ENCODE results near the gene TLCD3B.

The TLCD3B gene

DNA sequence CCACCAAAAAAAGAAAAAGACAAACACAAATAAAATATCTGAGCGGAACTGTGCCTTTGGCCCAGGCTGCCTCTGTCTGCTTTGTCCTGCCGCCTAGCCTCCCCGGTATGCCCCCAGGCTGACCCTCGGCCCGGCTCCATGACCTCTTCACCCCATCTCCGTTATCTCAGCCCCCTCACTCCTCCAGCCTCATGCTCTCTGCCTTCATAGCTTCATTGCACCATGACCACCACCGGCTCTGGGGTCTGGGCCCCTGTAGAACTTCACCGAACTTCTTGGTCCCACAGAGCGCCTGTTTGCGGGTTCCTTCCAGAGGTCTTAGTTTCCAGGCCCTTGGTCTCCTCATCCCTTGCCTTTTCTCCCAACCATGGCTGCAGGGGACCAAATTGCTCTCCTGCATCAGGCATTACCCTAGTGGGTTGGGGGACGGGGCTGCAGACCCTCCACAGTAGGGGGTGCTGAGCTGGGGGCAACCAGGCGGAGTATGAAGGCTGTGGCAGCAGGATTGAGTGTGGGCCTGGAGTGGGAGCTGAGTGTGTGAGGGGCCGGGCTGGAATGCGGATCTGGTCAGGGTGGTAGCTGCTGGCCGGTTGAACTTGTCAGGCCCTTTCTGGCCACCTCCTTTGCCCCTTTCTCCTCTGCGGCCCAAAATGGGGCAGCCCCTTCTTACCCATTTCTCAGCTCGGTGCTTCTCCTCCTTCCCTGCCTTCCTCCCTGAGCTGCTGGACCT, 42.6 kb downstream of the TLCD3B start:
- no peak for DNase-seq (ENCODE audit: low spot score)

DNA sequence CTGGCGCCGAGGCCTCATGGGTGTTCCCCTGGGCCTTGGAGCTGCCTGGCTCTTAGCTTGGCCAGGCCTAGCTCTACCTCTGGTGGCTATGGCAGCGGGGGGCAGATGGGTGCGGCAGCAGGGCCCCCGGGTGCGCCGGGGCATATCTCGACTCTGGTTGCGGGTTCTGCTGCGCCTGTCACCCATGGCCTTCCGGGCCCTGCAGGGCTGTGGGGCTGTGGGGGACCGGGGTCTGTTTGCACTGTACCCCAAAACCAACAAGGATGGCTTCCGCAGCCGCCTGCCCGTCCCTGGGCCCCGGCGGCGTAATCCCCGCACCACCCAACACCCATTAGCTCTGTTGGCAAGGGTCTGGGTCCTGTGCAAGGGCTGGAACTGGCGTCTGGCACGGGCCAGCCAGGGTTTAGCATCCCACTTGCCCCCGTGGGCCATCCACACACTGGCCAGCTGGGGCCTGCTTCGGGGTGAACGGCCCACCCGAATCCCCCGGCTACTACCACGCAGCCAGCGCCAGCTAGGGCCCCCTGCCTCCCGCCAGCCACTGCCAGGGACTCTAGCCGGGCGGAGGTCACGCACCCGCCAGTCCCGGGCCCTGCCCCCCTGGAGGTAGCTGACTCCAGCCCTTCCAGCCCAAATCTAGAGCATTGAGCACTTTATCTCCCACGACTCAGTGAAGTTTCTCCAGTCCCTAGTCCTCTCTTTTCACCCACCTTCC, 43.5 kb downstream of the TLCD3B start:
- DNase-seq (ENCODE audit: low spot score), result no peak

DNA sequence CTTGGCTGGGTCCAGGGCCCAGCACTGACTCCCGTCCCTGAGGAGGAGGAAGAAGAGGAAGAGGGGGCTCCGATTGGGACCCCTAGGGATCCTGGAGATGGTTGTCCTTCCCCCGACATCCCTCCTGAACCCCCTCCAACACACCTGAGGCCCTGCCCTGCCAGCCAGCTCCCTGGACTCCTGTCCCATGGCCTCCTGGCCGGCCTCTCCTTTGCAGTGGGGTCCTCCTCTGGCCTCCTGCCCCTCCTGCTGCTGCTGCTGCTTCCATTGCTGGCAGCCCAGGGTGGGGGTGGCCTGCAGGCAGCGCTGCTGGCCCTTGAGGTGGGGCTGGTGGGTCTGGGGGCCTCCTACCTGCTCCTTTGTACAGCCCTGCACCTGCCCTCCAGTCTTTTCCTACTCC, 44.1 kb downstream of the TLCD3B start:
- DNase-seq (ENCODE audit: low spot score), result no peak

DNA sequence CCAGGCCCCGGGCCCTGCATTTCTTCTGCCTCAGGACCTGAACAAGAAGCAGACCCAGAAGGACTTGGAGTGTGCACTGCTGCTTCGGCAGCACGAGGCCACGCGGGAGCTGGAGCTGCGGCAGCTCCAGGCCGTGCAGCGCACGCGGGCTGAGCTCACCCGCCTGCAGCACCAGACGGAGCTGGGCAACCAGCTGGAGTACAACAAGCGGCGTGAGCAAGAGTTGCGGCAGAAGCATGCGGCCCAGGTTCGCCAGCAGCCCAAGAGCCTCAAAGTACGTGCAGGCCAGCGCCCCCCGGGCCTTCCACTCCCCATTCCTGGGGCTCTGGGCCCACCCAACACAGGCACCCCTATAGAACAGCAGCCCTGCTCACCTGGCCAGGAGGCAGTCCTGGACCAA, 44.8 kb downstream of the TLCD3B start:
- no peak for DNase-seq (ENCODE audit: low spot score)

DNA sequence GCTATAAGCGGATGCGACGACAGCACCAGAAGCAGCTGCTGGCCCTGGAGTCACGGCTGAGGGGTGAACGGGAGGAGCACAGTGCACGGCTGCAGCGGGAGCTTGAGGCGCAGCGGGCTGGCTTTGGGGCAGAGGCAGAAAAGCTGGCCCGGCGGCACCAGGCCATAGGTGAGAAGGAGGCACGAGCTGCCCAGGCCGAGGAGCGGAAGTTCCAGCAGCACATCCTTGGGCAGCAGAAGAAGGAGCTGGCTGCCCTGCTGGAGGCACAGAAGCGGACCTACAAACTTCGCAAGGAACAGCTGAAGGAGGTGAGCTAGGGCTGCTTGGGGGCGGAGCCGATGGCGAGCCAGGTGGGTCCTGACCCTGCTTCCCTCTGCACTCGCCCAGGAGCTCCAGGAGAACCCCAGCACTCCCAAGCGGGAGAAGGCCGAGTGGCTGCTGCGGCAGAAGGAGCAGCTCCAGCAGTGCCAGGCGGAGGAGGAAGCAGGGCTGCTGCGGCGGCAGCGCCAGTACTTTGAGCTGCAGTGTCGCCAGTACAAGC, 45.7 kb downstream of the TLCD3B start:
- DNase-seq (ENCODE audit: low spot score), result no peak

DNA sequence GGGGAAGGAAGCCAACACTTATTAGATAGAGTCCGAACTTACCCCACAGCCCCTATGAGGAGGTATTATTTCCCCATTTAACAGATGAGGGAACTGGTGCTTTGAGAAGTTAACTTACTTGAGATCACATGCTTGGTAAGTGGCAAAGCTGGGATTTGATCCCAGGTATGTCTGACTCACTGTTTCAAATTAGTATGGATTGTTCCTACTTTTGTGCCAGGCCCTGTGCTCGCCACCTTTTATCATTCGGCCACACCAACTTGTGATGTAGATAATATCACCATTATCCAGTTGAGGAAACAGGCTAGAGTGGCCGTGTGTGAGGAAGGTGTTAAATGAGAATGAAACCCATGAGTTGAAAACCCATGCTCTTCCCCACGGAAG, 46.3 kb downstream of the TLCD3B start:
- DNase-seq (ENCODE audit: low spot score), result no peak

DNA sequence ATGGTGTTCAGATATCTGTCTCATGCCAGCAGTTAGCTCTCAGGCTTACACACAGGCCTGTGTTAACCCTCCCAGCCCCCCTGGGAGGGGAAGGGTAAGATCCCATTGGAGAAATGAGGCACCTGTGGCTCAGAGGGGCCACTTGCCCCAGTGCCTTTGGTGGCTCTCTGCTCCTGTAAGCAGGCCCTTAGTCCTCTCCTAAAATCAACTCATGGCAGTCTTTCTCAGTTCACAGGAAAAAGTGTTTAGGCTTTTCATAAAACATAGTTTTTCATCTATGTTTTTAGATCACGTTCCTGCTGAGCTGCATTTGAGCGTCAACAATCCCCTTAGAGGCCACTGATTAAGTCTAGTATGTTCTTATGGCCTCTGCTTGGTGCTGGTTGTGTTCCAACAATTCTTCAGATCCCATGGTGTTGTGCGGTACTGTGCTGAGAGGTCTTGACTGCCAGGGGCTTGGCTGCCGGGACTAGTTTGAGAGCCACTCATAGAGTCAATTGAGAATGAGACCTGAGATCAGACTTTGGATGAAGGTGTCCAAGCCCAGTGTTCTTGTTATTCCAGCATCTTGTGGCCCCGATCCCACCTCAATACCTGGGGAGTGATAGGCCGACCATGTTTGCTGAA, 46.8 kb downstream of the TLCD3B start:
- DNase-seq (ENCODE audit: low spot score), result no peak

DNA sequence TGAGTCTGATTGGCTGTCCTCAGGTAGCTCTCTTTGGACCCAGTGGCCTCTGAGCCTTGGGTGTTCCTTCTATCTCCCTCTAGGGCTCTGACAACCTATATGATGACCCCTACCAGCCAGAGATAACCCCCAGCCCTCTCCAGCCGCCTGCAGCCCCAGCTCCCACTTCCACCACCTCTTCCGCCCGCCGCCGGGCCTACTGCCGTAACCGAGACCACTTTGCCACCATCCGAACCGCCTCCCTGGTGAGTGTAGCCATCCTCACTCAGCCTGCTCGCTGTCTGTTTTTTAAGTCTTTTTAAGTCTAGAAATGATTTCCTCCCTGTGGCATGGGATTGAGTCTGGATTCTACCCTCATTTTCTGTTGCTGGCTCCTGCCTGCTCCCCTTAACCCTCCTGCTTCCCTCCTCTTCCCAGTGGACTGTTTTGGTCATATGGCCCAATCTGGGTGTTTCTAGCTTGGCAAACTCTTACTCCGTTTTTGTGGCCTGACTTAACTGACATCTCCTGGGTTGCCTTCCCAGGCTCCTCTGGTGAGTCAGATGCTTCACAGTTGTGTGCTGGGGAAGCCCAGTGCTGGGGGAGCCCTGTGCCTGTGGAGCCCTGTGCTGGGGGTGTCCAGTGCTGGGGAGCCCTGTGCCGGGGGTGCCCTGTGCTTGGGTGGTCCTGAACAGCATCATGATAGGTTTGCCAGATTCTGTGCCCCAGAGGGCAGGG, 47.5 kb downstream of the TLCD3B start:
- no peak for DNase-seq (ENCODE audit: low spot score)

DNA sequence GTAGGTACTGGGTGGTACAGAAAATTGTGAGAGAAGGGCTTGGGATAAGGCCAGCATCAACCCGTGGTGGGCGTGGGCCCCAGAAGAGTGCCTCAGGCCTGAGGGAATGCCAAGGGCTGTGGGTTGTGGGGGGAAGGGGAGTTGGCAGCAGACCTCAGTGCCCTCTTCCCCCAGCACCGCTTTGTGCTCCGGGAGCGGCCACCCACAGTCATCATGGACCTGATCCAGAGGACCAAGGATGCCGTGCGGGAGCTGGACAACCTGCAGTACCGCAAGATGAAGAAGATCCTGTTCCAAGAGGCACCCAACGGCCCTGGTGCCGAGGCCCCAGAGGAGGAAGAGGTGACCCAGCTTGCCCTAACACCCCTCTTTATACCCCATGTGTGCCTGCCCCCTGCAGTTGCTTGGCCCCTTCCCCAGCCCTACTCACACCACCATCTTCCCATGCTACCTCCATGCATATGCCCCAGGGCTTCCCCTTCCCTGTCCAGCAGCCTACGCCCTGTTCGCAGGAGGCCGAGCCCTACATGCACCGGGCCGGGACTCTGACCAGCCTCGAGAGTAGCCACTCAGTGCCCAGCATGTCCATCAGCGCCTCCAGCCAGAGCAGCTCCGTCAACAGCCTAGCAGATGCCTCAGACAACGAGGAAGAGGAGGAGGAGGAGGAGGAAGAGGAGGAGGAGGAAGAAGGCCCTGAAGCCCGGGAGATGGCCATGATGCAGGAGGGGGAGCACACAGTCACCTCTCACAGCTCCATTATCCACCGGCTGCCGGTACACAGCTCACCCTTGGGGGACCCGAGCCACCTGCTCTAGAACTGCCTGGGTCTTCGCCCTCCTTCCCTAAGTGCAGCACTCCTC, 48.3 kb downstream of the TLCD3B start:
- DNase-seq (ENCODE audit: low spot score), result no peak

DNA sequence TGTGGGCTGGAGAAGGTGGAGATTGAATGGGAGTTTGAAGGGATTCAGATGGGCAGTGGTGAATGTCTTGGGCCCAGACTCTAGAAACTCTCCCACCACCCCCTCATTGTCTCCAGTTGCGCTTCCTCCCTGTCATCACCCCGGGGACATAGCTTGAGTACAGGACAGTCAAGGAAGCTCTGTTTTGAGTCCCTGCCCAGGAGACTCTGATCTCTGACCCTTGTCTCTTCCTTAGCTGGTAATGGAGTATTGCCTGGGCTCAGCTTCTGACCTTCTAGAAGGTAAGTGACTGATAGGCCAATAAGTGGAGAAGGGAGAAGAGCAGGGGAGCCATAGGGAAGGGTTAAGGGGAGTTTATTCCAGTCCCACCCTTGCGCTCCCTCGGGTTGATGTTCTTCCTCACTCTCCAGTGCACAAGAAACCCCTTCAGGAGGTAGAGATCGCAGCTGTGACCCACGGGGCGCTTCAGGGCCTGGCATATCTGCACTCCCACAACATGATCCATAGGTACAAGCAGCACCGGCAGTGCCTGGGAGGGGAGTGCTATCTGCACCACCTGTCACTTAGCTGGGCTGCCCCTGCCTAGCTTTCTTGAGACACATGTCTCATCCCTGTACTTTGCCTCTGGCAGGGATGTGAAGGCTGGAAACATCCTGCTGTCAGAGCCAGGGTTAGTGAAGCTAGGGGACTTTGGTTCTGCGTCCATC, 52.4 kb downstream of the TLCD3B start:
- DNase-seq (ENCODE audit: low spot score), result no peak

DNA sequence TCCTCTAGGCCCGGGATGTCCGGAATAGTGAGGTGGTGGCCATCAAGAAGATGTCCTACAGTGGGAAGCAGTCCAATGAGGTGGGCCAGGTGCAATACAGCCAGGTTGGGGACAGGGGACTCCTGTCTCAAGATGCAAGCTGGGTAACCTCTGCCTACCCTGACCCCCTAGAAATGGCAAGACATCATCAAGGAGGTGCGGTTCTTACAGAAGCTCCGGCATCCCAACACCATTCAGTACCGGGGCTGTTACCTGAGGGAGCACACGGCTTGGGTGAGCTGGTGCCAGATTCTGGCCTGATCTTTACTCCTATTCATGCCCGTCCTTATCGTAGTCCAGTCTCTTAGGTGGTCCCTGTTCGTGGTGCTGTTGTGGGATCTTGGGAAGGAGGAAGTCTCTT, 53.0 kb downstream of the TLCD3B start:
- no peak for DNase-seq (ENCODE audit: low spot score)

DNA sequence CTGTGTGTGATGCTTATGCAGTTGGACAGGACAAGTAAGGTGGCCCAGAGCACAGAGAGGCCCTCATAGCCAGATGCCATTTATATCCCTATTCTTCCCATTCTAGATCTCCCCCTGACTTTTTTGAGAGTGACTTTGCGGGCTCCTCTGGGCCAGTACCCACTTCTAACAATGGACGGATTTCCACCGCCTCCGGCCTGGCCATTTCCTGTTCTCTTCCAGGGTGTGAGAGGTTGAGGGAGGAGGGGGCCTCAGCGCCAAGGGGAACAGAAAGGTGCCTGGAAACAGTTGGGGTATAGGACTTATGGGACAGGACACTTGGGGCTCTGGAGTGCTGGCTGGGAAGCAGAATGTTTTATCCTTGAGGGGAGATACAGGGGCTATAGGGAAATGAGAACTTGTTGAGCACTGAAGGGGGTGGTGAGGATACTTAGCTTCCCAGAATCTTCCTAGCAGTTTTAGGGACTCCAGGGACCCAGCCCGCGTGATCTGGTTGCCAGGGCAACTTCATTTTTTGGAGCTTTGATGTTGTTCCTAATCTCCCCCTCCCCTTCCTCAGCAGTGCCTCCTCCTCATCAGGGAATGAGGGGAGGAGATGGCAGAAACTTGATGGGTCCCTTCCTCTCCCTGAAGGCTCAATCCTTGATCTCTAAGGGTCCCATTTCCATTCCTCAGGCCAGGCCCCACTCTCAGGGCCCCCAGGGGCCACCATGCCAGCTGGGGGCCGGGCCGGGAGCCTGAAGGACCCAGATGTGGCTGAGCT, 53.8 kb downstream of the TLCD3B start:
- DNase-seq (ENCODE audit: low spot score), result no peak

DNA sequence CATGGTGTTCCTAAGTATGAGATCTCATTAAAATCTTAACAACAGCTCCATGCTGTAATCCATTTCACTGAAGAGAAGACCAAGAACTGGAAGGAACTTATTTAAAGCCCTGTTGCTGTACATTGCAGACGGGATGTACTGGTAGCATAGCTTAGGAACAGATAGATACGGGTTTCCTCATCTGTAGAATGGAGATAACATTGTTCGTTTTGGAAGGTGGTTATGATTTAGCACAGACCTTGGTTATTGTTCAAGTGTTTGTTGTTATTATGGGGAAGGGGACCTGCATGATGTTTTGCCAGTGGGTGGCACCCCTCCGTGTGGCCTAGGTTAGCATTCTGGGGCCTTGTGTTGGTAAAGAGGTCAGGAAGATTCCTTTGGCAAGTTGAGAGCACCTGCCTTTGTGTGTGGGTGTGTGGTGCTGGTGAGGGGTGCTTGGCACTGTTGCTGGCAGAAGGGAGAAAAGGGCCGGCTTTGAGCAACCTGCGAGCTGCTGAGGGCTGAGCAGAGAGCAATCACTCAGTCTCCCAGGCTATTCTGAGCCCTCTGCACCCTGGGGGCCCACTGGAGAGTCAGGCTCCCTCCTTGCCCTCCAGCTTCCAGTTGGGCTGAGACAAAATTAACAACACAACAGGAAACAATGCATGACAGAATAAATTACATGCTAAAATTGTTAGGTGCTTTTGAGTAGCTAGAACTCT, 55.1 kb downstream of the TLCD3B start:
- no peak for DNase-seq (ENCODE audit: low spot score)

DNA sequence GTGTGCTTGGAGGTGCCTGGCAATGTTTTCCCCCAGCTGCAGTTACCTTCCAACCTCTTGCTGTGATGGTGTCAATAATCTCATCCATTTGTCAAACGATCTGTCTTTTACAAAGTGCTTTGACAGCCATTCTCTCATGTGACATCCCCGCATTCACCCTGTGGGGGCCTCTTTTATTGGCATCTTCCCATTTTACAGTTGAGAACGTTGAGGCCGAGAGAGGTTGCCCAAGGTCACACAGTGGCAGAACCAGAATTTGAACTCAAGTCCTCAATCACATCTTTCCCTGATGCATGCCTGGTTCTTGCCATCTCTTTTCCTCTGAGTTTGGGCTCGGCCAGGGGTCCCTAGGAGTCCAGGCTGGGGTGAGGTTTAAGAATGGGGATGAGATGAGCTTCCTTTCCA, 55.9 kb downstream of the TLCD3B start:
- no peak for DNase-seq (ENCODE audit: low spot score)

All from HuH-7.5 (cell line).